Measurements from ENCODE around the gene RIN3. TPM values are rescaled to one million over a fixed set of nuclear protein-coding genes. Genes with fewer than 3 reads are reported as not detected.

The RIN3 gene
- total RNA-seq, 2 donors from 2014 or later: 30.9 to 34.0 TPM

GRCh38 chr14:92625213-92625612, 111.6 kb downstream of the RIN3 start:
- no peak for DNase-seq (ENCODE audit: low spot score)
- intact Hi-C loops (cut with DNase I): no loop called here

- DNase-seq (ENCODE audit: low spot score): no peak
- intact Hi-C loops (cut with DNase I): no loop called here
These were observed 112.5 kb downstream of the RIN3 start for GRCh38 chr14:92626041-92626440.

GRCh38 chr14:92627707-92628215, 114.2 kb downstream of the RIN3 start:
- intact Hi-C loops (cut with DNase I): no loop called here
- DNase-seq (ENCODE audit: low spot score): no peak

- intact Hi-C loops (cut with DNase I): loop anchor here in 1 of 2 donors (1.0 kb wide), 1 partner anchor 32 kb away; no protein-coding TSS in a partner anchor
- no peak for DNase-seq (ENCODE audit: low spot score)
These were observed 115.1 kb downstream of the RIN3 start for GRCh38 chr14:92628636-92629035.

- intact Hi-C loops (cut with DNase I): no loop called here
- DNase-seq (ENCODE audit: low spot score): no peak
These were observed 116.8 kb downstream of the RIN3 start for GRCh38 chr14:92630367-92630766.

- no peak for DNase-seq (ENCODE audit: low spot score)
- intact Hi-C loops (cut with DNase I): no loop called here
These were observed 117.5 kb downstream of the RIN3 start for GRCh38 chr14:92631098-92631497.

- peak; percentile 72 for DNase-seq (ENCODE audit: low spot score)
- intact Hi-C loops (cut with DNase I): no loop called here
These were observed 119.1 kb downstream of the RIN3 start for GRCh38 chr14:92632546-92633273.

- intact Hi-C loops (cut with DNase I): no loop called here
- peak; percentile 80 for DNase-seq (ENCODE audit: low spot score)
These were observed 119.7 kb downstream of the RIN3 start for GRCh38 chr14:92633274-92633616.

- intact Hi-C loops (cut with DNase I): no loop called here
- peak; percentile 14 for DNase-seq (ENCODE audit: low spot score)
These were observed 120.1 kb downstream of the RIN3 start for GRCh38 chr14:92633724-92634123.

- intact Hi-C loops (cut with DNase I): no loop called here
- DNase-seq (ENCODE audit: low spot score): peak; percentile 20
These were observed 121.5 kb downstream of the RIN3 start for GRCh38 chr14:92635031-92635430.

GRCh38 chr14:92635896-92636295, 122.3 kb downstream of the RIN3 start:
- no peak for DNase-seq (ENCODE audit: low spot score)
- intact Hi-C loops (cut with DNase I): no loop called here

GRCh38 chr14:92637228-92637627, 123.6 kb downstream of the RIN3 start:
- peak; percentile 16 for DNase-seq (ENCODE audit: low spot score)
- intact Hi-C loops (cut with DNase I): no loop called here

- intact Hi-C loops (cut with DNase I): no loop called here
- DNase-seq (ENCODE audit: low spot score): no peak
These were observed 124.3 kb downstream of the RIN3 start for GRCh38 chr14:92637864-92638263.

- intact Hi-C loops (cut with DNase I): no loop called here
- DNase-seq (ENCODE audit: low spot score): peak; percentile 77
These were observed 124.7 kb downstream of the RIN3 start for GRCh38 chr14:92638266-92638665.

- intact Hi-C loops (cut with DNase I): no loop called here
- peak; percentile 62 for DNase-seq (ENCODE audit: low spot score)
These were observed 125.3 kb downstream of the RIN3 start for GRCh38 chr14:92638904-92639303.

GRCh38 chr14:92639472-92640117, 126.0 kb downstream of the RIN3 start:
- intact Hi-C loops (cut with DNase I): loop anchor here in 1 of 2 donors (10.0 kb wide), 1 partner anchor 55 kb away; no protein-coding TSS in a partner anchor

GRCh38 chr14:92641306-92641705, 127.7 kb downstream of the RIN3 start:
- peak; percentile 61 for DNase-seq (ENCODE audit: low spot score)
- intact Hi-C loops (cut with DNase I): loop anchor here in 1 of 2 donors (10.0 kb wide), 1 partner anchor 57 kb away; no protein-coding TSS in a partner anchor

More at GRCh38 chr14:92639472-92640117, 126.0 kb downstream of the RIN3 start:
- peak; percentile 53 for DNase-seq (ENCODE audit: low spot score)

- peak; percentile 47 for DNase-seq (ENCODE audit: low spot score)
- intact Hi-C loops (cut with DNase I): loop anchor here in 1 of 2 donors (10.0 kb wide), 1 partner anchor 60 kb away; no protein-coding TSS in a partner anchor
These were observed 130.8 kb downstream of the RIN3 start for GRCh38 chr14:92644171-92644969.

GRCh38 chr14:92644970-92645515, 131.5 kb downstream of the RIN3 start:
- intact Hi-C loops (cut with DNase I): loop anchor here in 1 of 2 donors (10.0 kb wide), 1 partner anchor 60 kb away; no protein-coding TSS in a partner anchor
- DNase-seq (ENCODE audit: low spot score): no peak

Measured in posterior vena cava (tissue), 2 donors.